ENCODE results near the gene ATP6V0A4.

- TF ChIP-seq CTCF (IDR thresholded peaks at IDR 0.05; ENCODE audit: low read length) (no peak), EZH2 (optimal IDR thresholded peaks at IDR 0.05; ENCODE audit: low read depth, low read length) (no peak), EZH2phosphoT487 (IDR thresholded peaks at IDR 0.05; ENCODE audit: low read length) (no peak)
Observed at GRCh38 chr7:138668229-138668596, 129.8 kb downstream of the ATP6V0A4 start.
